ENCODE results near the gene COPA. TPM values are rescaled to one million over a fixed set of nuclear protein-coding genes. Genes with fewer than 3 reads are reported as not detected.

Gene COPA
- total RNA-seq, 1 donor from 2014 or later, result 123 TPM

DNA sequence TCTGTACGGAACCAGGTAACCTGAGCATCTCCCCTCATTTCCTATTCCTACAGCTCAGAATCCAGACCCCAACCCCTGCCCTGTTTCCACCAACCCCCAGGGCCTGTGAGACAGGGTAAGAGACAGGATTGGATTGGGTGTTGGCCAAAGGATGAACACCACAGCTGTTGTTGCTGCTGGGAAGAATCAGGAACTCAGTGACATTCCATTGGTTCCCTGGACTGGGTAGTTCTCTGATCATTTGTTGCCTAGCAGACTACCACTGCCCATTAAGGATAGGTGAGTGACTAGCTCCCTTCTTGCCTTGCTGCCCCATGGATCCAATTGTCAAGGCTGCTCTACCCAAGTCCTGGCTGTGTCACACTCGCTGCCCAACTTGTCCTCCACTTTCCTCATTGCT, 10.2 kb upstream of the COPA start:
- Mint-ChIP-seq H3K27me3 (ENCODE audit: low read depth) (no peaks in the 10 kb centered on the region), H3K4me1 (no peaks in the 10 kb centered on the region), H3K9me3 (no peaks in the 10 kb centered on the region), H3K4me3 (no peak overlapping the region), H3K36me3 (ENCODE audit: low read depth) (peaks cover 20% of the 10 kb centered on the region), H3K27ac (ENCODE audit: unreplicated experiment) (no peak overlapping the region)
- TF ChIP-seq CTCF (conservative IDR thresholded peaks at IDR 0.05), result no peak
- no peak for DNase-seq (ENCODE audit: low read depth, low spot score)

DNA sequence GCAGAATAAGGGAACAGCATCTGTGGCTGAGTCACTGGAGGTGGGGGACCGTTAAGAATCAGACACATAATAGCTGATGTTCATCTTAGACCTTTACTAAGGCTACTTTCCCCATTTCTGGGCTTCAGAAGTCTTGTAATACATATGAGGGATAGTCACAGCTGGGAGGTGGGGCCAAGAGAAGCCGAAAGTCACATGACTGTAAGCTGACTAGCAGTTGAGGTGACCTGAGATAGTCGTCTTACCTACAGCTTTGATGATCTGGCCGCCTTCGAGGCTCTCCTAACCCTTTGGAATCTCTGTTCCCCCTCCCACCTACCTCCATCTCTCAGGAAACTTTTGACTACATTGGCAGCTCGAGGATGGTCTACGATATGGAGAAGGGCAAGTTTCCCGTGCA, 9.5 kb upstream of the COPA start:
- TF ChIP-seq CTCF (conservative IDR thresholded peaks at IDR 0.05), result no peak
- Mint-ChIP-seq H3K27me3 (ENCODE audit: low read depth) (no peaks in the 10 kb centered on the region), H3K4me3 (no peak overlapping the region), H3K36me3 (ENCODE audit: low read depth) (peaks cover 13% of the 10 kb centered on the region), H3K27ac (ENCODE audit: unreplicated experiment) (no peak overlapping the region), H3K4me1 (no peaks in the 10 kb centered on the region), H3K9me3 (no peaks in the 10 kb centered on the region)
- DNase-seq (ENCODE audit: low read depth, low spot score), result no peak

DNA sequence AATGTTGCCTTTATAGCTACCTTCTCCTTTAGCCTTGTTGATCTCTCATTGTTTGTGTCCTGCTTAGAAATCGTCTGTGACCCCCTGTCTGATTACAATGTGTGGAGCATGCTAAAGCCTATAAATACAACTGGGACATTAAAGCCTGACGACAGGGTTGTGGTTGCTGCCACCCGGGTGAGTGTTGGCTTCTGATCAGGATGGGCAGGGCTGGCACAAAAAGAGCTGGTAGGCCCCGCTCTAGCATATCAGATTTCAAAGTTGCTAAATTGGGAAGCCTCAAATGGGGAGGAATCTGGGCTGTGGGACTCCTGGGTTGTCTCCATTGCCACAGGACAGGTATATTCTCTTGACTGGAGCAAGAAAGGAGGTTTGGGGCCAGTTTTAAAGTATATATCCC, 8.6 kb upstream of the COPA start:
- H3K9me3 Mint-ChIP-seq, result no peaks in the 10 kb centered on the region
- H3K27ac Mint-ChIP-seq (ENCODE audit: unreplicated experiment), result no peak overlapping the region
- no peak for TF ChIP-seq CTCF (conservative IDR thresholded peaks at IDR 0.05)
- no peaks in the 10 kb centered on the region for H3K4me1 Mint-ChIP-seq
- H3K4me3 Mint-ChIP-seq, result no peak overlapping the region
- DNase-seq (ENCODE audit: low read depth, low spot score), result no peak
- no peaks in the 10 kb centered on the region for H3K27me3 Mint-ChIP-seq (ENCODE audit: low read depth)
- peaks cover 13% of the 10 kb centered on the region for H3K36me3 Mint-ChIP-seq (ENCODE audit: low read depth)

DNA sequence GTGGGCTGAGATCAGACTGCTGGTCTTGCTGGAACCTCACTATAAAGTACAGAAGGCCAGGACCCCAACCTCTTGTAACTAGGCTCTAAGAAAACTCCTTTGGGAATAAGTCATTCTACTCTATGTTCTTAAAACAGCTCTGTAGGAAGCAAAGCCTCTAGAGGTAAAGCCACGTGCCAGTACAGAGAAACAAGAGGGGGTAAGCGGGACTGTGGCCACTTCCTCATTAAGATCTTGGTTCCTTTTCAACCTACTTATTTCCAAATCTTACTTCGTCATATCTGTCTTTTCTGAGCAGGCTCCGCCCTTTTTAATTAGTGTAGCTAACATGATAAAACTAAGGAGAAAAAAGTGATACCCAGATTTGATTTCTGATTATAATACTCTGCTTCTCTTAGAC, 3.9 kb upstream of the COPA start:
- TF ChIP-seq CTCF (conservative IDR thresholded peaks at IDR 0.05), result no peak
- no peaks in the 10 kb centered on the region for H3K9me3 Mint-ChIP-seq
- H3K4me1 Mint-ChIP-seq, result peaks cover 23% of the 10 kb centered on the region
- no peak for DNase-seq (ENCODE audit: low read depth, low spot score)
- H3K36me3 Mint-ChIP-seq (ENCODE audit: low read depth), result peaks cover 3% of the 10 kb centered on the region
- H3K27me3 Mint-ChIP-seq (ENCODE audit: low read depth), result no peaks in the 10 kb centered on the region
- peak overlapping the region; percentile 32 for H3K4me3 Mint-ChIP-seq
- no peak overlapping the region for H3K27ac Mint-ChIP-seq (ENCODE audit: unreplicated experiment)

- Mint-ChIP-seq H3K9me3 (no peaks in the 10 kb centered on the region), H3K27me3 (ENCODE audit: low read depth) (no peaks in the 10 kb centered on the region), H3K4me3 (peak overlapping the region; percentile 32), H3K27ac (ENCODE audit: unreplicated experiment) (no peak overlapping the region), H3K36me3 (ENCODE audit: low read depth) (peaks cover 3% of the 10 kb centered on the region), H3K4me1 (peaks cover 27% of the 10 kb centered on the region)
- no peak for DNase-seq (ENCODE audit: low read depth, low spot score)
- no peak for TF ChIP-seq CTCF (conservative IDR thresholded peaks at IDR 0.05)
Observed at GRCh38 chr1:160346463-160346862, 3.4 kb upstream of the COPA start.

- Mint-ChIP-seq H3K27me3 (ENCODE audit: low read depth) (no peaks in the 10 kb centered on the region), H3K27ac (ENCODE audit: unreplicated experiment) (no peak overlapping the region), H3K9me3 (no peaks in the 10 kb centered on the region), H3K36me3 (ENCODE audit: low read depth) (peaks cover 3% of the 10 kb centered on the region), H3K4me1 (peaks cover 38% of the 10 kb centered on the region), H3K4me3 (peak overlapping the region; percentile 84)
- DNase-seq (ENCODE audit: low read depth, low spot score), result no peak
- TF ChIP-seq CTCF (conservative IDR thresholded peaks at IDR 0.05), result no peak
Observed at GRCh38 chr1:160344936-160345335, 1.9 kb upstream of the COPA start.

Measured in neural crest cell (in vitro differentiated cells).